ENCODE results near the gene GUK1.

DNA sequence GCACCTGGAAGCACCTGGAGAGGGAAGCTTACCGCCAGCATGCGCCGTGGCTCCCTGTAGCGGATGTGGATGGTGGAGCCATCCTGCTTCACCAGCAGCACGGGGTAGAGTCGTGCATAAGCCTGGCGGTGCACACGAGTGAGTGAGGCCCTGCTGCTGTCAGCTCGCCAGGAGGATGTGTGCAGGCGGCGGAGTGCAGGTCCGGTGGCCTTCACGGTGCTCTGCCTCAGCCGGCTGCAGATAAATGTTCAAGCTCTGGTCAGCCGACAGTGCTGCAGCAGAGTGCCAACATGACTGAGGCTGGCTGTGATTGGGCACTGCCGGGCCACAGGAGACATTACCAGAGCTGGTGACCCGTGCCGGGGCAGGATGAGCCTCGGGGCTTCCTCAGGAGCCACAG lies 32.4 kb upstream of the GUK1 start:
- TF ChIP-seq FOXM1 (IDR thresholded peaks at IDR 0.05; ENCODE audit: borderline replicate concordance, low read depth) (no peak), CEBPB (IDR thresholded peaks at IDR 0.05) (no peak), ZBTB7A (IDR thresholded peaks at IDR 0.05; ENCODE audit: low read depth) (no peak), YY1 (IDR thresholded peaks at IDR 0.05; ENCODE audit: low read depth) (no peak), TEAD4 (IDR thresholded peaks at IDR 0.05) (no peak), EP300 (IDR thresholded peaks at IDR 0.05; ENCODE audit: borderline replicate concordance) (no peak), TAF1 (IDR thresholded peaks at IDR 0.05; ENCODE audit: low read depth) (no peak), RAD21 (IDR thresholded peaks at IDR 0.05; ENCODE audit: low read depth) (no peak), EGR1 (IDR thresholded peaks at IDR 0.05) (no peak), NFIC (IDR thresholded peaks at IDR 0.05) (no peak)
- TF ChIP-seq, protein P1, sequence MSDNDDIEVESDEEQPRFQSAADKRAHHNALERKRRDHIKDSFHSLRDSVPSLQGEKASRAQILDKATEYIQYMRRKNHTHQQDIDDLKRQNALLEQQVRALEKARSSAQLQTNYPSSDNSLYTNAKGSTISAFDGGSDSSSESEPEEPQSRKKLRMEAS (IDR thresholded peaks at IDR 0.05), result no peak
- TF ChIP-seq, protein P2, sequence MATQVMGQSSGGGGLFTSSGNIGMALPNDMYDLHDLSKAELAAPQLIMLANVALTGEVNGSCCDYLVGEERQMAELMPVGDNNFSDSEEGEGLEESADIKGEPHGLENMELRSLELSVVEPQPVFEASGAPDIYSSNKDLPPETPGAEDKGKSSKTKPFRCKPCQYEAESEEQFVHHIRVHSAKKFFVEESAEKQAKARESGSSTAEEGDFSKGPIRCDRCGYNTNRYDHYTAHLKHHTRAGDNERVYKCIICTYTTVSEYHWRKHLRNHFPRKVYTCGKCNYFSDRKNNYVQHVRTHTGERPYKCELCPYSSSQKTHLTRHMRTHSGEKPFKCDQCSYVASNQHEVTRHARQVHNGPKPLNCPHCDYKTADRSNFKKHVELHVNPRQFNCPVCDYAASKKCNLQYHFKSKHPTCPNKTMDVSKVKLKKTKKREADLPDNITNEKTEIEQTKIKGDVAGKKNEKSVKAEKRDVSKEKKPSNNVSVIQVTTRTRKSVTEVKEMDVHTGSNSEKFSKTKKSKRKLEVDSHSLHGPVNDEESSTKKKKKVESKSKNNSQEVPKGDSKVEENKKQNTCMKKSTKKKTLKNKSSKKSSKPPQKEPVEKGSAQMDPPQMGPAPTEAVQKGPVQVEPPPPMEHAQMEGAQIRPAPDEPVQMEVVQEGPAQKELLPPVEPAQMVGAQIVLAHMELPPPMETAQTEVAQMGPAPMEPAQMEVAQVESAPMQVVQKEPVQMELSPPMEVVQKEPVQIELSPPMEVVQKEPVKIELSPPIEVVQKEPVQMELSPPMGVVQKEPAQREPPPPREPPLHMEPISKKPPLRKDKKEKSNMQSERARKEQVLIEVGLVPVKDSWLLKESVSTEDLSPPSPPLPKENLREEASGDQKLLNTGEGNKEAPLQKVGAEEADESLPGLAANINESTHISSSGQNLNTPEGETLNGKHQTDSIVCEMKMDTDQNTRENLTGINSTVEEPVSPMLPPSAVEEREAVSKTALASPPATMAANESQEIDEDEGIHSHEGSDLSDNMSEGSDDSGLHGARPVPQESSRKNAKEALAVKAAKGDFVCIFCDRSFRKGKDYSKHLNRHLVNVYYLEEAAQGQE (IDR thresholded peaks at IDR 0.05; ENCODE audit: low read depth), result no peak
- TF ChIP-seq, protein P3, sequence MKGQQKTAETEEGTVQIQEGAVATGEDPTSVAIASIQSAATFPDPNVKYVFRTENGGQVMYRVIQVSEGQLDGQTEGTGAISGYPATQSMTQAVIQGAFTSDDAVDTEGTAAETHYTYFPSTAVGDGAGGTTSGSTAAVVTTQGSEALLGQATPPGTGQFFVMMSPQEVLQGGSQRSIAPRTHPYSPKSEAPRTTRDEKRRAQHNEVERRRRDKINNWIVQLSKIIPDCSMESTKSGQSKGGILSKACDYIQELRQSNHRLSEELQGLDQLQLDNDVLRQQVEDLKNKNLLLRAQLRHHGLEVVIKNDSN (IDR thresholded peaks at IDR 0.05), result no peak
